ENCODE measurements around the gene LEMD1.
A peak's percentile ranks its signal among the peaks of the same experiment; 100 is the strongest.

The LEMD1 gene

GRCh38 chr1:205345761-205346160, 76.1 kb downstream of the LEMD1 start:
- H3K27ac Mint-ChIP-seq: no peak overlapping the region
- H3K4me1 Mint-ChIP-seq: peaks cover 8% of the 10 kb centered on the region
- no peaks in the 10 kb centered on the region for H3K36me3 Mint-ChIP-seq
- H3K9me3 Mint-ChIP-seq: no peaks in the 10 kb centered on the region
- H3K4me3 Mint-ChIP-seq: no peak overlapping the region
- peaks cover 26% of the 10 kb centered on the region for H3K27me3 Mint-ChIP-seq

DNA sequence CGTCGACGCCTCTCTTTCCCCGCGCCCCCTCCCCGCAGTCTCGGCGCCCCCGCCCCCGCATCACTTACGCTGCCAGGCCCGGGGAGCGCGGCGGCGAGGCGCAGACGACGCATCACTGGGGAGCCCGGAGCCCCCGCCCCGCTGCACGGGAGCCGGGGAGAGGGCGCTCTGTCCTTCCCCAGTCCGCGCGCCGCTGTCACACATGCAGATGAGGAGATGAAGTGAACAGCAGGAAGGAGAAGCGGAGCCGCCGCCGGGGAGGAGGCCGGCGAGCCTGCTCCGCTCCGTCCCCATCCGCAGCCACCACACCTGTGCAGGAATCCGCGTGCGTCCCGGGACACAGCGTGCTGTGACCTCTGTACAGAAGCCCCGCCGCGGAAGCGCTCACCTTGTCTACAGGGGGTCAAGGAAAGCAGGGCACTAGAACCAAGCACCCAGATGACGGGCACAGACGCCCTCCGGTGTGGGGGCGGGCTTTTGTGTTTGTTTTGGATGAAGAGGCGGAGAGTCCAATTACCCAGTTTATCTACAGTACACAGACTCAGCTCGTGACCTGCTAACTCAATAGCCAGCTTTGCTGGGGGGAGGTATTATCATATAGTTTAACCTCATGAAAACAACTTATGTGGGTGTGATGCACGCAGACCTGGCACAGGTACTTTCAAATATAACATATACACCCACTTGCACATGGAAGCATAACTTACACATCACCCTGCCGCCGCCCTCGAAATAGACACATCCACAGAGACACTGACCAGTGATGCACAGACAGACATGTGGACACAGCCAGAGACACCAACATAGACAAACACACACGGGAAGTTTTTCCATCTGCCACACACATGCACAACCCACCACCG, 77.6 kb downstream of the LEMD1 start:
- peaks cover 8% of the 10 kb centered on the region for H3K4me1 Mint-ChIP-seq
- no peaks in the 10 kb centered on the region for H3K36me3 Mint-ChIP-seq
- no peak overlapping the region for H3K27ac Mint-ChIP-seq
- H3K27me3 Mint-ChIP-seq: peaks cover 26% of the 10 kb centered on the region
- no peaks in the 10 kb centered on the region for H3K9me3 Mint-ChIP-seq
- H3K4me3 Mint-ChIP-seq: peak overlapping the region; percentile 59

GRCh38 chr1:205343431-205344065, 78.3 kb downstream of the LEMD1 start:
- H3K27me3 Mint-ChIP-seq: peaks cover 26% of the 10 kb centered on the region
- peaks cover 8% of the 10 kb centered on the region for H3K4me1 Mint-ChIP-seq
- no peak overlapping the region for H3K27ac Mint-ChIP-seq
- no peak overlapping the region for H3K4me3 Mint-ChIP-seq
- H3K9me3 Mint-ChIP-seq: no peaks in the 10 kb centered on the region
- no peaks in the 10 kb centered on the region for H3K36me3 Mint-ChIP-seq

GRCh38 chr1:205342986-205343385, 78.9 kb downstream of the LEMD1 start:
- H3K4me3 Mint-ChIP-seq: peak overlapping the region; percentile 47
- peaks cover 8% of the 10 kb centered on the region for H3K4me1 Mint-ChIP-seq
- H3K27me3 Mint-ChIP-seq: peaks cover 26% of the 10 kb centered on the region
- H3K9me3 Mint-ChIP-seq: no peaks in the 10 kb centered on the region
- H3K36me3 Mint-ChIP-seq: no peaks in the 10 kb centered on the region
- H3K27ac Mint-ChIP-seq: no peak overlapping the region

GRCh38 chr1:205340676-205341075, 81.2 kb downstream of the LEMD1 start:
- Mint-ChIP-seq H3K4me3 (peak overlapping the region; percentile 11), H3K27me3 (peaks cover 17% of the 10 kb centered on the region), H3K4me1 (peaks cover 8% of the 10 kb centered on the region), H3K9me3 (no peaks in the 10 kb centered on the region), H3K36me3 (no peaks in the 10 kb centered on the region), H3K27ac (no peak overlapping the region)

GRCh38 chr1:205339717-205340116, 82.1 kb downstream of the LEMD1 start:
- Mint-ChIP-seq H3K9me3 (no peaks in the 10 kb centered on the region), H3K4me3 (no peak overlapping the region), H3K27ac (no peak overlapping the region), H3K4me1 (peaks cover 6% of the 10 kb centered on the region), H3K36me3 (no peaks in the 10 kb centered on the region), H3K27me3 (peaks cover 15% of the 10 kb centered on the region)

DNA sequence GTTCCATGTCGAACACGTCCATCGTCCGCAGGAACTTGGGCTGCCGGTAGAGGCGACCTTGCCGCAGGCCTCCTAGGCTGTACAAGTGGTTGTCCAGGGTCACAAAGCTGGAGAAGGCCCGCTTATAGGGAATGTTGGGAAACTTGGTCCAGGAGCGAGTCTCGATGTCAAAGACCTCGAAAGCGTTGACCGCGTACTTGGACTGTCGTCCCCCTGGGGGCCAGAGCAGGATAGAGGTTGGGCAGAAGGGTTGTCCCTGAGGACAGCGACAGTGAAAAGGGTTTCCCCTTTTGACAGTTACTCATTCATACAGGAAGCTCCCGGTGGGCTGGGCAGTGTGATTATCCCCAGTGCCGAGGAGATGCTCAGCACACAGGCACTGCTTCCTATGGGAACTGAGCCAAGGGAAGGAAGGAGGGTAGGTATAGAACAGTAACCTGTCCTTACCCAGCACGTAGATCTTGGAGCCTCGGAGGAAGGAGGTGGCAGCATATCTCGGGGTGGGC, 82.6 kb downstream of the LEMD1 start:
- Mint-ChIP-seq H3K27ac (no peak overlapping the region), H3K9me3 (no peaks in the 10 kb centered on the region), H3K36me3 (no peaks in the 10 kb centered on the region), H3K4me1 (peaks cover 2% of the 10 kb centered on the region), H3K4me3 (no peak overlapping the region), H3K27me3 (peaks cover 10% of the 10 kb centered on the region)

GRCh38 chr1:205338011-205338410, 83.8 kb downstream of the LEMD1 start:
- no peaks in the 10 kb centered on the region for H3K9me3 Mint-ChIP-seq
- no peak overlapping the region for H3K27ac Mint-ChIP-seq
- no peaks in the 10 kb centered on the region for H3K4me1 Mint-ChIP-seq
- H3K27me3 Mint-ChIP-seq: peaks cover 7% of the 10 kb centered on the region
- no peak overlapping the region for H3K4me3 Mint-ChIP-seq
- no peaks in the 10 kb centered on the region for H3K36me3 Mint-ChIP-seq

- H3K36me3 Mint-ChIP-seq: no peaks in the 10 kb centered on the region
- H3K27ac Mint-ChIP-seq: peak overlapping the region; percentile 38
- H3K4me3 Mint-ChIP-seq: no peak overlapping the region
- no peaks in the 10 kb centered on the region for H3K4me1 Mint-ChIP-seq
- no peaks in the 10 kb centered on the region for H3K9me3 Mint-ChIP-seq
- peaks cover 4% of the 10 kb centered on the region for H3K27me3 Mint-ChIP-seq
These were observed 84.4 kb downstream of the LEMD1 start for GRCh38 chr1:205337481-205337880.

- H3K9me3 Mint-ChIP-seq: no peaks in the 10 kb centered on the region
- H3K27me3 Mint-ChIP-seq: no peaks in the 10 kb centered on the region
- H3K4me3 Mint-ChIP-seq: no peak overlapping the region
- H3K36me3 Mint-ChIP-seq: no peaks in the 10 kb centered on the region
- H3K4me1 Mint-ChIP-seq: no peaks in the 10 kb centered on the region
- H3K27ac Mint-ChIP-seq: no peak overlapping the region
These were observed 86.2 kb downstream of the LEMD1 start for GRCh38 chr1:205335692-205336091.

GRCh38 chr1:205332015-205332791, 89.7 kb downstream of the LEMD1 start:
- no peaks in the 10 kb centered on the region for H3K4me1 Mint-ChIP-seq
- no peaks in the 10 kb centered on the region for H3K9me3 Mint-ChIP-seq
- no peaks in the 10 kb centered on the region for H3K36me3 Mint-ChIP-seq
- H3K27ac Mint-ChIP-seq: no peak overlapping the region
- H3K27me3 Mint-ChIP-seq: no peaks in the 10 kb centered on the region
- H3K4me3 Mint-ChIP-seq: no peak overlapping the region

Data from activated naive CD4-positive, alpha-beta T cell treated with anti-CD3 and anti-CD28 coated beads, Interleukin-2, amount 50 U/mL, for 24 hours (primary cell).